HEK293 (cell line): ENCODE data around the gene TAF5.

ENCODE experiments used
- CTCF ChIA-PET: fragments of 350-600 bp; formaldehyde crosslinking; extraction: SDS; loops from one replicate; lab custom pipeline; 2021; ENCODE audit warnings: antibody characterized with exemption; lab: Yijun Ruan, JAX
- POLR2A ChIA-PET: fragments of 300-600 bp; formaldehyde crosslinking; extraction: SDS; loops from one replicate; lab custom pipeline; 2020; ENCODE audit warnings: antibody characterized with exemption, inconsistent platforms; lab: Yijun Ruan, JAX
- H3K27ac ChIP-seq: fragments of 200-500 bp; sonication (Bioruptor generic); 2 replicates; pipeline ENCODE4 v1.5.1; 2014; ENCODE audit warnings: low read depth, low read length, control low read depth, inconsistent platforms; ENCODE audit errors: extremely low read depth
- H3K36me3 ChIP-seq, 2 experiments: fragments of 200-500 bp in 1 of 2; sonication (Bioruptor generic) in 1 of 2; 1 replicate in 1 of 2; 2 replicates in 1 of 2; pipeline ENCODE4 v1.5.1; 2014 to 2017; ENCODE audit warnings: inconsistent platforms in 2 of 2, low read length in 2 of 2; ENCODE audit not compliant: control insufficient read depth in 2 of 2, insufficient read depth in 1 of 2
- H3K4me1 ChIP-seq: fragments of 200-500 bp; sonication (Bioruptor generic); 2 replicates; pipeline ENCODE4 v1.5.1; 2014; ENCODE audit warnings: mild to moderate bottlenecking, low read length, inconsistent platforms; ENCODE audit not compliant: control insufficient read depth, insufficient read depth
- H3K4me3 ChIP-seq: 2 replicates; pipeline ENCODE4 v1.5.1; 2011; ENCODE audit warnings: low read depth, mild to moderate bottlenecking, control low read depth, low read length, moderate library complexity
- H3K9me3 ChIP-seq: fragments of 200-500 bp; sonication (Bioruptor generic); 2 replicates; pipeline ENCODE4 v1.5.1; 2014; ENCODE audit warnings: low read depth, low read length, inconsistent platforms; ENCODE audit not compliant: control insufficient read depth, insufficient read depth
- MYNN ChIP-seq: fragments of 450-650 bp; formaldehyde crosslinking; IDR thresholded peaks from 2 replicates; pipeline ENCODE4 v1.5.1; 2016; ENCODE audit warnings: missing biosample characterization, missing genetic modification characterization, borderline replicate concordance
- MZF1 ChIP-seq: fragments of 450-650 bp; formaldehyde crosslinking; IDR thresholded peaks from 2 replicates; pipeline ENCODE4 v1.5.1; 2017; ENCODE audit warnings: missing biosample characterization, missing genetic modification characterization, borderline replicate concordance
- REPIN1 ChIP-seq: fragments of 450-650 bp; formaldehyde crosslinking; IDR thresholded peaks from 2 replicates; pipeline ENCODE4 v1.5.1; 2017; ENCODE audit warnings: missing biosample characterization, missing genetic modification characterization, low read depth
- SETDB1 ChIP-seq: IDR thresholded peaks from one replicate; pipeline ENCODE4 v1.6.1; 2017; ENCODE audit warnings: mild to moderate bottlenecking, low read length, moderate library complexity, mixed read lengths; ENCODE audit not compliant: insufficient read length
- SP7 ChIP-seq: fragments of 450-650 bp; formaldehyde crosslinking; IDR thresholded peaks from 2 replicates; pipeline ENCODE4 v1.5.1; 2016; ENCODE audit warnings: missing biosample characterization, missing genetic modification characterization
- ZBTB21 ChIP-seq: fragments of 450-650 bp; formaldehyde crosslinking; IDR thresholded peaks from 2 replicates; pipeline ENCODE4 v1.5.1; 2017; ENCODE audit warnings: missing biosample characterization, missing genetic modification characterization
- ZBTB8A ChIP-seq: fragments of 450-650 bp; formaldehyde crosslinking; IDR thresholded peaks from 2 replicates; pipeline ENCODE4 v1.5.1; 2016; ENCODE audit warnings: missing biosample characterization, missing genetic modification characterization
- ZFP37 ChIP-seq: fragments of 450-650 bp; formaldehyde crosslinking; IDR thresholded peaks from 2 replicates; pipeline ENCODE4 v1.5.1; 2016; ENCODE audit warnings: missing biosample characterization, missing genetic modification characterization
- ZNF132 ChIP-seq: fragments of 450-650 bp; formaldehyde crosslinking; IDR thresholded peaks from 2 replicates; pipeline ENCODE4 v1.5.1; 2017; ENCODE audit warnings: missing biosample characterization, missing genetic modification characterization, borderline replicate concordance
- ZNF2 ChIP-seq: fragments of 450-650 bp; formaldehyde crosslinking; IDR thresholded peaks from 2 replicates; pipeline ENCODE4 v1.5.1; 2016; ENCODE audit warnings: missing biosample characterization, missing genetic modification characterization
- ZNF24 ChIP-seq: fragments of 450-650 bp; formaldehyde crosslinking; IDR thresholded peaks from 2 replicates; pipeline ENCODE4 v1.5.1; 2016; ENCODE audit warnings: missing biosample characterization, missing genetic modification characterization
- ZNF266 ChIP-seq: fragments of 450-650 bp; formaldehyde crosslinking; IDR thresholded peaks from 2 replicates; pipeline ENCODE4 v1.5.1; 2016; ENCODE audit warnings: missing biosample characterization, missing genetic modification characterization, low read depth
- ZNF335 ChIP-seq: fragments of 450-650 bp; formaldehyde crosslinking; conservative IDR thresholded peaks from 2 replicates; pipeline ENCODE4 v1.5.1; 2016; ENCODE audit warnings: missing biosample characterization, missing genetic modification characterization
- ZNF341 ChIP-seq: fragments of 450-650 bp; formaldehyde crosslinking; IDR thresholded peaks from 2 replicates; pipeline ENCODE4; 2016; ENCODE audit warnings: low read depth, missing biosample characterization, missing genetic modification characterization
- ZNF664 ChIP-seq: fragments of 450-650 bp; formaldehyde crosslinking; IDR thresholded peaks from 2 replicates; pipeline ENCODE4 v1.5.1; 2016; ENCODE audit warnings: missing biosample characterization, missing genetic modification characterization
- ZSCAN23 ChIP-seq: fragments of 450-650 bp; formaldehyde crosslinking; IDR thresholded peaks from 2 replicates; pipeline ENCODE4 v1.5.1; 2016; ENCODE audit warnings: missing biosample characterization, missing genetic modification characterization
- TF ChIP-seq, protein P1 (sequence below): fragments of 450-650 bp; formaldehyde crosslinking; IDR thresholded peaks from 2 replicates; pipeline ENCODE4 v1.5.1; 2016; ENCODE audit warnings: missing biosample characterization, missing genetic modification characterization
- TF ChIP-seq, protein P2 (sequence below): fragments of 450-650 bp; formaldehyde crosslinking; conservative IDR thresholded peaks from 2 replicates; pipeline ENCODE4 v1.5.1; 2016; ENCODE audit warnings: low read depth, missing biosample characterization, missing genetic modification characterization

The TAF5 gene

DNA sequence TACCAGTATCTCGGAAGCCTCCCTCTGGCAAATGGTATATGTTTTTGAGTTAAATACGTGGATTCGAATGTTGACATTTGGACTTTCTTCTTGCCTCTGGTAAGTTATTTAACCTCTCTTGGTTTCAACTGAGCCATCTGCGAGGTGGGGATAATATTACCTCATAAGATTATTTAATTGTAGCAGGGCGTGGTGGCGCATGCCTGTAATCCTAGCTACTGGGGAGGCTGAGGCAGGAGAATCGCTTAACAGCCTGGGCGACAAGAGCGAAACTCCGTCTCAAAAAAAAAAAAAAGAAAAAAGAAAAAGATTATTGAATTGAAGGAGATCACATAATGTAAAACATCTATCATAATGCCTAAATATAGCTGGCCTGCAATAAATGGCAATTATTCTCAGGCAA, 396 bp upstream of the TAF5 start:
- no peaks in the 10 kb centered on the region for H3K9me3 ChIP-seq
- POLR2A ChIA-PET: interaction anchor here (0.6 to 2.1 kb wide), 9 partner anchors 13 to 1091 kb away, joined by 3 to 21 read pairs (median 4); partner anchors contain the start of genes ATP5MK, CALHM2, NEURL1 and PCGF6
- TF ChIP-seq ZBTB8A (tag by site-specific recombination) (0 out of 2 replicates have a peak, but pooled peaks have one; percentile 10), SP7 (peak; percentile 69; the same call in 1 of the 2 replicates), SETDB1 (peak; percentile 72), ZNF2 (0 out of 2 replicates have a peak, but pooled peaks have one; percentile 79), MYNN (tag by site-specific recombination) (no peak), ZNF664 (peak; percentile 42; the same call in 1 of the 2 replicates), MZF1 (tag by site-specific recombination) (no peak), ZNF24 (tag by site-specific recombination) (0 out of 2 replicates have a peak, but pooled peaks have one; percentile 72), ZSCAN23 (tag by site-specific recombination) (peak; percentile 68; the same call in 1 of the 2 replicates), REPIN1 (tag by site-specific recombination) (no peak), ZNF341 (peak; percentile 78), ZNF335 (peak; percentile 99), ZBTB21 (tag by site-specific recombination) (no peak), ZNF132 (tag by site-specific recombination) (no peak), ZFP37 (tag by site-specific recombination) (no peak), ZNF266 (no peak)
- TF ChIP-seq, protein P1, sequence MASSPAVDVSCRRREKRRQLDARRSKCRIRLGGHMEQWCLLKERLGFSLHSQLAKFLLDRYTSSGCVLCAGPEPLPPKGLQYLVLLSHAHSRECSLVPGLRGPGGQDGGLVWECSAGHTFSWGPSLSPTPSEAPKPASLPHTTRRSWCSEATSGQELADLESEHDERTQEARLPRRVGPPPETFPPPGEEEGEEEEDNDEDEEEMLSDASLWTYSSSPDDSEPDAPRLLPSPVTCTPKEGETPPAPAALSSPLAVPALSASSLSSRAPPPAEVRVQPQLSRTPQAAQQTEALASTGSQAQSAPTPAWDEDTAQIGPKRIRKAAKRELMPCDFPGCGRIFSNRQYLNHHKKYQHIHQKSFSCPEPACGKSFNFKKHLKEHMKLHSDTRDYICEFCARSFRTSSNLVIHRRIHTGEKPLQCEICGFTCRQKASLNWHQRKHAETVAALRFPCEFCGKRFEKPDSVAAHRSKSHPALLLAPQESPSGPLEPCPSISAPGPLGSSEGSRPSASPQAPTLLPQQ: 0 out of 2 replicates have a peak, but pooled peaks have one; percentile 11
- TF ChIP-seq, protein P2, sequence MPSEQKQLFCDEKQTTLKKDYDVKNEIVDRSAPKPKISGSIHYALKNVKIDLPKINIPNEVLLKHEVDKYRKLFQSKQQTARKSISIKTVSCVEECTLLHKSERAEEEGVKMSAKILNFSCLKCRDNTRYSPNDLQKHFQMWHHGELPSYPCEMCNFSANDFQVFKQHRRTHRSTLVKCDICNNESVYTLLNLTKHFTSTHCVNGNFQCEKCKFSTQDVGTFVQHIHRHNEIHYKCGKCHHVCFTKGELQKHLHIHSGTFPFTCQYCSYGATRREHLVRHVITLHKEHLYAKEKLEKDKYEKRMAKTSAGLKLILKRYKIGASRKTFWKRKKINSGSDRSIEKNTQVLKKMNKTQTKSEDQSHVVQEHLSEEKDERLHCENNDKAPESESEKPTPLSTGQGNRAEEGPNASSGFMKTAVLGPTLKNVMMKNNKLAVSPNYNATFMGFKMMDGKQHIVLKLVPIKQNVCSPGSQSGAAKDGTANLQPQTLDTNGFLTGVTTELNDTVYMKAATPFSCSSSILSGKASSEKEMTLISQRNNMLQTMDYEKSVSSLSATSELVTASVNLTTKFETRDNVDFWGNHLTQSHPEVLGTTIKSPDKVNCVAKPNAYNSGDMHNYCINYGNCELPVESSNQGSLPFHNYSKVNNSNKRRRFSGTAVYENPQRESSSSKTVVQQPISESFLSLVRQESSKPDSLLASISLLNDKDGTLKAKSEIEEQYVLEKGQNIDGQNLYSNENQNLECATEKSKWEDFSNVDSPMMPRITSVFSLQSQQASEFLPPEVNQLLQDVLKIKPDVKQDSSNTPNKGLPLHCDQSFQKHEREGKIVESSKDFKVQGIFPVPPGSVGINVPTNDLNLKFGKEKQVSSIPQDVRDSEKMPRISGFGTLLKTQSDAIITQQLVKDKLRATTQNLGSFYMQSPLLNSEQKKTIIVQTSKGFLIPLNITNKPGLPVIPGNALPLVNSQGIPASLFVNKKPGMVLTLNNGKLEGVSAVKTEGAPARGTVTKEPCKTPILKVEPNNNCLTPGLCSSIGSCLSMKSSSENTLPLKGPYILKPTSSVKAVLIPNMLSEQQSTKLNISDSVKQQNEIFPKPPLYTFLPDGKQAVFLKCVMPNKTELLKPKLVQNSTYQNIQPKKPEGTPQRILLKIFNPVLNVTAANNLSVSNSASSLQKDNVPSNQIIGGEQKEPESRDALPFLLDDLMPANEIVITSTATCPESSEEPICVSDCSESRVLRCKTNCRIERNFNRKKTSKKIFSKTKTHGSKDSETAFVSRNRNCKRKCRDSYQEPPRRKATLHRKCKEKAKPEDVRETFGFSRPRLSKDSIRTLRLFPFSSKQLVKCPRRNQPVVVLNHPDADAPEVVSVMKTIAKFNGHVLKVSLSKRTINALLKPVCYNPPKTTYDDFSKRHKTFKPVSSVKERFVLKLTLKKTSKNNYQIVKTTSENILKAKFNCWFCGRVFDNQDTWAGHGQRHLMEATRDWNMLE (tag by site-specific recombination): peak; percentile 72
- TF ChIP-seq, all 188 proteins: peak for 11
- Histone ChIP-seq H3K4me1 (peaks cover 3% of the 10 kb centered on the region; the same call in 1 of the 2 replicates), H3K27ac (peak overlapping the region; percentile 71), H3K4me3 (peak overlapping the region; percentile 98), H3K36me3 (peaks cover 0 to 4% of the 10 kb centered on the region in 2 experiments; a peak in 1 of 3 replicates)
- CTCF ChIA-PET: interaction anchor here (0.6 kb wide), 1 partner anchor 549 kb away, joined by 3 read pairs; no protein-coding TSS in a partner anchor

DNA sequence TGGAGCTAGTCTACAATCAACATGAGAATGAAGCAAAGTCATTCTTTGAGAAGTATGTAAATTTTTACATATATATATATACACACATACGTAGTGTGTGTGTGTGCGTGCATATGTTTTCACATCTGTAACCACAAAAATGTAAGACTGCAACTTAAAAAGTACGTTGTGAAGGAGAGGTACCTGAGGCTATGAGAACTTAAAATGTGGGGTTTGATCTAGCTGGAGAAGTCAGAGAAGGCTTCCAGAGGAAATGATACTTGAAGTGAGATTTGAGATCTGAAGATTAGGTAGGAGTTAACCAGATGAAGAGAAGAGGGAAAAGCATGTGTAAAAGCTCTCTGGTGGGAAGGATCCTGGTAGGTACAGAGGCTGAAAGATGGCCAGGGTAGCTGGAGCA, 5.8 kb downstream of the TAF5 start:
- ChIA-PET POLR2A (interaction anchor here (1.3 kb wide), 1 partner anchor 23 kb away, joined by 11 read pairs; the partner anchor contains the start of genes ATP5MK and PDCD11), CTCF (interaction anchor here (0.6 kb wide), 1 partner anchor 31 kb away, joined by 3 read pairs; no protein-coding TSS in a partner anchor)
- Histone ChIP-seq H3K9me3 (no peaks in the 10 kb centered on the region), H3K4me3 (no peak overlapping the region), H3K27ac (no peak overlapping the region), H3K36me3 (peaks cover 45 to 46% of the 10 kb centered on the region in 2 experiments)
- no peak for TF ChIP-seq ZNF335
- TF ChIP-seq, all 188 proteins: peak for 0
- H3K4me1 ChIP-seq: peaks cover 3% of the 10 kb centered on the region; the same call in 1 of the 2 replicates
